ENCODE results near the gene FAM120A.

DNA sequence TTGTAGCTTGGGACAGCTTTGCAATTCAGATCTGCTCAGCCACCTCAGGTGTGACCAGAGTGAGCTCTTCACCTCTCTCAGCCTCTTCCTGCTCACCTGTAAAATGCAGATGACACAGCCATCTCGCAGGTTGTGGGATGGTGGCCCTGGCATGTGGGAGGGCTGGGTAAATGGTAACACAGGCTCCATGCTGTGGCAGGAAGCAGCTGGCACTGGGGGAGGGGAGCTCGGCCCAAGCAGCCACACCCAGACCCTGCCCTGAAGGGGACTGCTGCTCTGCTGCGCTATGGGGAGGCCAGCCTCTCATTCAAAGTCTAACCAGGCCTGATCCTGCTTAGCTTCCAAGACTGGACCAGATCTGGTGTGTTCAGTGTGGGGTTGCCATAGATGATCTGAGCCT is 149.0 kb downstream of the FAM120A start:
- TF ChIP-seq RORB (CRISPR knock-in tag; IDR thresholded peaks at IDR 0.05) (no peak), TCF7 (CRISPR knock-in tag; IDR thresholded peaks at IDR 0.05; ENCODE audit: low read depth) (no peak), CTCF (IDR thresholded peaks at IDR 0.05) (no peak), E2F1 (CRISPR knock-in tag; IDR thresholded peaks at IDR 0.05) (no peak)

Measured in WTC11 (cell line).